ENCODE data around the gene TMEM150B. TPM values are rescaled to one million over a fixed set of nuclear protein-coding genes. Genes with fewer than 3 reads are reported as not detected.

TMEM150B gene
- total and polyA plus RNA-seq, 2 experiments from 2014 or later: 0.29 TPM; not detected in 1

GRCh38 chr19:55358943-55359908, 34.1 kb upstream of the TMEM150B start (continued):
- no peak for TF ChIP-seq ETS1 (IDR thresholded peaks at IDR 0.05)
- no peak for TF ChIP-seq POLR2AphosphoS5 (IDR thresholded peaks at IDR 0.05; ENCODE audit: low read depth)
- no peak for TF ChIP-seq NANOG (IDR thresholded peaks at IDR 0.05; ENCODE audit: borderline replicate concordance)
- no peak for TF ChIP-seq ZNF331 (CRISPR knock-in tag; IDR thresholded peaks at IDR 0.05; ENCODE audit: low read depth)
- TF ChIP-seq CTCF (conservative IDR thresholded peaks at IDR 0.05; ENCODE audit: low read depth in 2 of 2): no peak
- no peak for TF ChIP-seq CREB1 (CRISPR knock-in tag; IDR thresholded peaks at IDR 0.05; ENCODE audit: low read depth)
- TF ChIP-seq STAT1 (IDR thresholded peaks at IDR 0.05; ENCODE audit: unreplicated experiment): no peak
- TF ChIP-seq REST (IDR thresholded peaks at IDR 0.05; ENCODE audit: unreplicated experiment): no peak
- no peak for TF ChIP-seq JUNB (IDR thresholded peaks at IDR 0.05; ENCODE audit: unreplicated experiment)

GRCh38 chr19:55358493-55358892, 33.4 kb upstream of the TMEM150B start:
- Mint-ChIP-seq H3K4me3 (no peak overlapping the region), H3K36me3 (ENCODE audit: low read depth) (no peaks in the 10 kb centered on the region), H3K4me1 (peaks cover 7% of the 10 kb centered on the region; the same call in 2 of the 3 replicates), H3K27me3 (ENCODE audit: insufficient read depth, low read depth, poor library complexity) (peaks cover 41% of the 10 kb centered on the region), H3K9me3 (no peaks in the 10 kb centered on the region), H3K27ac (no peak overlapping the region)
- DNase-seq (ENCODE audit: low spot score): no peak
- Histone ChIP-seq H3F3A (replicated peaks; ENCODE audit: low read depth) (peaks cover 9% of the 10 kb centered on the region), H3K4me2 (no peak overlapping the region), H3K27ac (ENCODE audit: low read depth) (no peak overlapping the region), H3K79me2 (replicated peaks; ENCODE audit: insufficient read depth) (no peaks in the 10 kb centered on the region), H3K27me3 (ENCODE audit: insufficient read depth) (peaks cover 36% of the 10 kb centered on the region), H3K4me3 (no peak overlapping the region), H2AFZ (no peak overlapping the region), H3K4me1 (ENCODE audit: insufficient read depth) (peaks cover 4% of the 10 kb centered on the region; the same call in 1 of the 2 replicates), H3K36me3 (ENCODE audit: insufficient read depth) (no peaks in the 10 kb centered on the region), H4K20me1 (replicated peaks; ENCODE audit: insufficient read depth) (no peaks in the 10 kb centered on the region), H3K9me2 (ENCODE audit: insufficient read depth) (no peaks in the 10 kb centered on the region)
- no peak for ATAC-seq
- TF ChIP-seq CREB1 (CRISPR knock-in tag; IDR thresholded peaks at IDR 0.05; ENCODE audit: low read depth) (no peak), STAT1 (IDR thresholded peaks at IDR 0.05; ENCODE audit: unreplicated experiment) (no peak), ZNF114 (CRISPR knock-in tag; IDR thresholded peaks at IDR 0.05) (no peak), POLR2AphosphoS5 (IDR thresholded peaks at IDR 0.05; ENCODE audit: low read depth) (no peak), NANOG (IDR thresholded peaks at IDR 0.05; ENCODE audit: borderline replicate concordance) (no peak), CTCF (conservative IDR thresholded peaks at IDR 0.05; ENCODE audit: low read depth in 2 of 2) (no peak), EZH2phosphoT487 (IDR thresholded peaks at IDR 0.05; ENCODE audit: unreplicated experiment) (no peak), ZNF331 (CRISPR knock-in tag; IDR thresholded peaks at IDR 0.05; ENCODE audit: low read depth) (no peak)

All from GM23338 (cell line).